GM13976 (cell line): ENCODE results near the gene BMP8B.
"Not testable (repeated sequence)": the region's sequence is repeated elsewhere in the genome, so short reads cannot be mapped to it uniquely, and the experiment has no call there.

Source experiments
- DNase-seq: peaks from one replicate; pipeline ENCODE4 v3.0.0; 2012; ENCODE audit warnings: low spot score
- in situ Hi-C: fragments of 300-500 bp; cut with MboI; formaldehyde crosslinking; loops from one replicate; pipeline ENCODE4 v1.12.0; 2022; ENCODE audit warnings: low sequenced_read_pairs, mixed read lengths, inconsistent platforms; ENCODE audit not compliant: unreplicated experiment
- TF ChIP-seq, protein P1 (sequence below): IDR thresholded peaks from 2 replicates; pipeline ENCODE4 v1.5.1; 2012; ENCODE audit warnings: borderline replicate concordance, mild to moderate bottlenecking; ENCODE audit not compliant: insufficient read depth; ENCODE audit errors: extremely low read depth, missing control alignments, control extremely low read depth

Gene BMP8B

GRCh38 chr1:39782103-39782502 lies 6.6 kb downstream of the BMP8B start:
- DNase-seq: no peak
- TF ChIP-seq, protein P1, sequence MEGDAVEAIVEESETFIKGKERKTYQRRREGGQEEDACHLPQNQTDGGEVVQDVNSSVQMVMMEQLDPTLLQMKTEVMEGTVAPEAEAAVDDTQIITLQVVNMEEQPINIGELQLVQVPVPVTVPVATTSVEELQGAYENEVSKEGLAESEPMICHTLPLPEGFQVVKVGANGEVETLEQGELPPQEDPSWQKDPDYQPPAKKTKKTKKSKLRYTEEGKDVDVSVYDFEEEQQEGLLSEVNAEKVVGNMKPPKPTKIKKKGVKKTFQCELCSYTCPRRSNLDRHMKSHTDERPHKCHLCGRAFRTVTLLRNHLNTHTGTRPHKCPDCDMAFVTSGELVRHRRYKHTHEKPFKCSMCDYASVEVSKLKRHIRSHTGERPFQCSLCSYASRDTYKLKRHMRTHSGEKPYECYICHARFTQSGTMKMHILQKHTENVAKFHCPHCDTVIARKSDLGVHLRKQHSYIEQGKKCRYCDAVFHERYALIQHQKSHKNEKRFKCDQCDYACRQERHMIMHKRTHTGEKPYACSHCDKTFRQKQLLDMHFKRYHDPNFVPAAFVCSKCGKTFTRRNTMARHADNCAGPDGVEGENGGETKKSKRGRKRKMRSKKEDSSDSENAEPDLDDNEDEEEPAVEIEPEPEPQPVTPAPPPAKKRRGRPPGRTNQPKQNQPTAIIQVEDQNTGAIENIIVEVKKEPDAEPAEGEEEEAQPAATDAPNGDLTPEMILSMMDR: no peak
- in situ Hi-C loops: no loop called here

- DNase-seq: no peak
- TF ChIP-seq, protein P1: no peak
- in situ Hi-C loops: no loop called here
These were observed 7.3 kb downstream of the BMP8B start for GRCh38 chr1:39781349-39781715.

DNA sequence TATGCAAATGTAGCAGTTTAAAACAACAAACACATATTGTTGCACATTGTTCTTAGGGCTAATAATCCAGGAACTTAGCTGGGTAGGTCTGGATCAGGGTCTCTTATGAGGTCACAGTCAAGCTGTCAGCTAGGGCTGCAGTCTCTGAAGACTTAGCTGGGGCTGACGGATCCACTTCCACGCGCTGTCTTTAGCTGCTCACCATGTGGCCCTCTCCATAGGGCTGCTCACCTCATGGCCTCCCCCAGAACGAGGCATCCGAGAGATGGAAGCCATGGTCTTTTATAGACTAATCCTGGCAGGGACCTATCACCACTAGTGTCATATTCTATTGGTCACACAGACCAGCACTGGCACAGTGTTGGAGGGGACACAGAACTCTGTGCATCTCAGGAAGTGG lies 8.8 kb downstream of the BMP8B start:
- in situ Hi-C loops: no loop called here
- TF ChIP-seq, protein P1: no peak
- no peak for DNase-seq

DNA sequence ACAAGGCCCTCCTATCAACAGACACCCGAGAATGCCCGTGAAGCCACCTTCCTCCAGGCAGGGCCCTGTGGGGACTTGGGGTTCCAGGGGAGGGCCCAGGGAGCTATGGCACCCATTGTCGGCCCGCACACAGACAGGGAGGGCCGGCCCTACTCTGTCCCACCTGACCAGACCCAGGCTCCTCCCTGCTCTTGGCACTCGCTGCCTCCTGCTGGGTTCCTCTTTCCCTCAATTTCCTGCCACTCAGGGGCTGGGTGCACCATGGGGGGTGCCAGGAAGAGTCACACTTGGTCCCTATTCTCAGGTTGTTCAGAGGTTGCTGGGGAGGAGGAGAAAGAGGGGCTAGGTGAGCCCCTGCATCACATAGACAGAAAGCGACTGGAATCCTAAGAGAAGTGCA lies 9.5 kb downstream of the BMP8B start:
- in situ Hi-C loops: no loop called here
- TF ChIP-seq, protein P1: no peak
- DNase-seq: no peak

GRCh38 chr1:39778463-39779099 lies 10.1 kb downstream of the BMP8B start:
- in situ Hi-C loops, DNase-seq: not testable (repeated sequence)

DNA sequence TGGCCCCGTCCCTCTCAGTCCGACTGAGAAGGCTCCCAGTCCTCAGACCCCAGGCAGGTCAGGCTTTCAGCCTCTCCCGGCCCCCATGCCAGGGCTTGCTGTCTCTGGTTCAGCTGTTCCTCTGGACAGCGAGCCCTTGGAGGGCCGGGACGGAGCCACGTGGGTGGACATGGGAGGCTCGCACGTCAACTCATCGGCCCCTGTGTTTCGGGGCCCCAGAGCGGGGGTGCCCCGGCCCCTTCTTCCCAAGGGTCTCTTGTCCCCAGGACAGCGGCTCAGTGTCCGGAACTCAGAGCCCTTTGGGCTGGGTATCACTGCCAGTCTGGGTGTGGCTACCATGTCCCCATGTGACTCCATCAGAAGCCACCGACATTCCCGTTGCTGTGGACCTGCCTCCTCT lies 10.8 kb downstream of the BMP8B start:
- in situ Hi-C loops, DNase-seq: not testable (repeated sequence)

DNA sequence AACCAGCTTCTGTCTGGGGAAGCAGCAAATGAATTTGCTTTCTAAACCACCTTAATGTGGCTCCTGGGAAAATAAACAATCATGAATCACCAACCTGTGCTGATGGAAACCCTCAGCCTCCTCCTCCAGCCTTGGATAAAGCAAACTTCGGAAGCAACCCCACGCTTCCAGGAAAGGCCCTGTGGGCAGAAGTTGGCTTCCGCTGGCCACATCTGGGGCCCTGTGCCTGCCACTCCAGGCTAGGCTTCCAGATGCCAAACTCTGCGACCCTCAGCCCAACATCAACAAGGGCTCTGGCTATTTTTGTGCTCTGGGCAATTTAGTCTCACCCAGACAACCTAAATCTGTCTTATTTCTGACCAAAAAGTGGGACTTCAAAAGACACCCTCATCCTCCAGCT lies 11.4 kb downstream of the BMP8B start:
- DNase-seq: no peak
- TF ChIP-seq, protein P1: no peak
- in situ Hi-C loops: no loop called here

DNA sequence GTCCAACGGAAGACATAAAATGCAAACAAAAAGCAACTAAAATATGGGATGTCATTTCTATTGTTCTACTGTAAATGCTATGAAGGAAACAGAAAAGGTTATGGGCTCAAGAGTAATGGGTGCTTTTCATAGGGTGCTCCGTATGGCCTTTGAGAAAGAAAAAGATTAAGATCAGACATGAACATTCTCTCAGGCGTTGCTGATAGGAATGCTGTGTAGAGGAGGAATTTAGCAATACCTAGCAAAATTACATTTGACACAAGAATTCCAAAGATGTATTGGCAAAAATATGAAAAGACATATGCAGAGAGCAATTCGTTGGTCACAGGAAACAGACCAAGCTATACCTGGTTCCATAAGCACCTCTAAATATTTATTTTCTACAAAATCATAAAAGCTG lies 11.8 kb downstream of the BMP8B start:
- TF ChIP-seq, protein P1: no peak
- in situ Hi-C loops: no loop called here
- DNase-seq: no peak
